ENCODE data around the gene ZNF562.

The ZNF562 gene

DNA sequence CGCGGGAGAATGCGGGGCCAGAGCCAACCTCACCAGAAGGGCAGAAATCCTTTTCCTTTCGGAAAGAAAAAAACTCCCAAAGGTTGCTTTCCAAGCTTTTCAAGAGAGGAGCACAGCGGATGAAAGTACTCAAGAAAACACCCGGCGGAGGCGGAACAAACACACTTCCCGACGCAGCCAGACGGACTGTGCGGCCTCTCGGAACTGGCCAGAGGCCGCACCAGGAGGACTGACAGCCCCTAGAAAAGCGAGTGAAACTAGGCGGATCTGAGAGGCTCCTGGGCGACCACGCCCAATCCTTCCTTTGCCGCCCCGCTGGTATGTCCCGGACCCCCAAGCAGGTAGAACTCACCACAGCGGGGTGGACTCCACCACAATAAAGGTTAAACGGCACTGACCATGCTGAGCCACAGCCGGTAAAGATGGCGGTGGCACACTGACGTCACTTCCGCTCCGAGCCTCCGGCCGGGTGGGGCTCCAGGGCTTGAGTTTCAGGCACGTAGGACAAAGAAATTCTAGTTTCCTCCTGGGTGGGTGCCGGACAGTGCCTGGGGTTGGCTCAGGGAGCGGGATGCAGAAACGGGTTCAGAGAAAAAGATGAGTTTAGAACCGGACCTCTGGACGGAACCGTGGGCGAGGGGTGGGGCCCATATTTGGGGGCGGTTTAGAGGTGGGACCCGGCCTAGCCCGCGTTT is at the start of gene ZNF562:
ZNF562 (minus strand) TSS at position 438 of the 695 bp plus-strand sequence. CDS start 14,356 bp downstream, outside the sequence.
- TF ChIP-seq GATA3 (IDR thresholded peaks at IDR 0.05; ENCODE audit: low read depth, low read length) (no peak), GATA2 (IDR thresholded peaks at IDR 0.05; ENCODE audit: low read depth, low read length) (no peak)

DNA sequence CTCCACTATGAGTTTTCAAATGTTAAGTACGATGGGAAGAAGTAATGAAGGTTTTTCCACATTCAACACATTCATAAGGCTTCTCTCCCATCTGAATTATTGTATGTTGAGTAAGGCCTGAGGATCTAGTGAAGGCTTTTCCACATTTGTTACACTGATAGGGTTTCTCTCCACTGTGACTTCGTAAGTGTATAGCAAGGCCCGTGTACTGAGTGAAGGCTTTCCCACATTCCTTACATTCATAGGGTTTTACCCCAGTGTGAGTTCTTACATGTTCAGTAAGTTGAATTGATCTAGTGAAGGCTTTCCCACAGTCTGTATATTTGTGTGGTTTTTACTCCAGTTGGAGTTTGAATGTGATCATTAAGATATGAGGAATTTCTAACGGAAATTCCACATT is 49.3 kb upstream of the ZNF562 start:
- TF ChIP-seq GATA3 (IDR thresholded peaks at IDR 0.05; ENCODE audit: low read depth, low read length) = no peak
- TF ChIP-seq GATA2 (IDR thresholded peaks at IDR 0.05; ENCODE audit: low read depth, low read length) = no peak

DNA sequence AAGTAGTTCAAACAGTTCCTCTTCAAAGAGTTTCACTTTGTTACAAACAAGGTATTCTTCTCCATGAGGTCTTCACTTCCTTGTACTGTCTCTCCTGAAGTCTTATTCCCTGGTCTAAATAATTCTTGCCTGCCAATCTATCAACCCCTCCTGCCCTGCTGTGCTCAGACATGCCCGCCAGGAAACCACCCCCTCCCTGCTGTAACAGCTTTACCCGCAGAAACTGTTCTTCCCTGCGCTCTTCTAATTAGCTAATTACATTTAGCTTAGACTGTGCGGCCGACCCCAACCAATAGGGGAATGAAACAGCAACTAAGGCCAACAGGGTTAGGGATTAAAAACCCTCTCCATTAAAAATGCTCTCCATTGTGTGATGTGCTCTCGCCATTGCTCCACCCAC is 47.0 kb upstream of the ZNF562 start:
- TF ChIP-seq GATA2 (IDR thresholded peaks at IDR 0.05; ENCODE audit: low read depth, low read length) = no peak
- no peak for TF ChIP-seq GATA3 (IDR thresholded peaks at IDR 0.05; ENCODE audit: low read depth, low read length)

DNA sequence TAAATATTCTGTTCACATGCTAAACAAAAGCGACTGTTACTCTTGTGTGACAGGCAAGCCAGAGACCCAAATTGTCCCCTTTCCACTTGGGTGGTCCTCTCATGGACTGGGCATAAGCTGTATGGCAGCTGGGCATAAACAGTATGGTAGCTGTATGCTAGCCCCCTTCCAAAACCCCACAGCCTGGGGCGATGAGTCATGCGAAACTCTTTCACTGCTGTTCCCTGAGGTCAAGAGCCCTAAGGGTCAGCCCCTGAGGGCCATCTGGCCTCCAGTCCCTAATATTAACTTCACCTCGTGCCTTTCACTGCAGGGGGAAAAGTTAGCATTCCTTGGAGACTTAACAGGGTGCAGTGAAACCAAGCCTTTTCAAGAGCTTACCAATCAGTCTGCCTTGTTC is 45.6 kb upstream of the ZNF562 start:
- TF ChIP-seq GATA2 (IDR thresholded peaks at IDR 0.05; ENCODE audit: low read depth, low read length) (no peak), GATA3 (IDR thresholded peaks at IDR 0.05; ENCODE audit: low read depth, low read length) (no peak)

DNA sequence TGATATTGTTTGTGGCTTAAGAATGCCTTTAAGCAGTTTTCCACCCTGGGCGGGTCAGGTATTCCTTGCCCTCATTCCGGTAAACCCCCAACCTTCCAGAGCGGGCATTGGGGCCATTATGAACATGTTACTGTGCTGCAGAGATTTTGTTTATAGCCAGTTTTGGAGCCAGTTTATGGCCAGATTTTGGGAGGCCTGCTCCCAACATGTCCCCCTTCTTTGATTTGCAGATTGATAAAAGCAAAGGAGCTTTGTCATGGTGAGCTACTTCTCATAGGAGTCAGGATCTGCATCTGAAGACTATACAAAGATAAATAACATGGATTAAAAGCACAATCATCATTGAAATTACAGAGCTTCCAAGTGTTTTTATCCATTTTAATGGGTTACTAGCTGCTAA is 36.9 kb upstream of the ZNF562 start:
- TF ChIP-seq GATA3 (IDR thresholded peaks at IDR 0.05; ENCODE audit: low read depth, low read length) (no peak), GATA2 (IDR thresholded peaks at IDR 0.05; ENCODE audit: low read depth, low read length) (no peak)

DNA sequence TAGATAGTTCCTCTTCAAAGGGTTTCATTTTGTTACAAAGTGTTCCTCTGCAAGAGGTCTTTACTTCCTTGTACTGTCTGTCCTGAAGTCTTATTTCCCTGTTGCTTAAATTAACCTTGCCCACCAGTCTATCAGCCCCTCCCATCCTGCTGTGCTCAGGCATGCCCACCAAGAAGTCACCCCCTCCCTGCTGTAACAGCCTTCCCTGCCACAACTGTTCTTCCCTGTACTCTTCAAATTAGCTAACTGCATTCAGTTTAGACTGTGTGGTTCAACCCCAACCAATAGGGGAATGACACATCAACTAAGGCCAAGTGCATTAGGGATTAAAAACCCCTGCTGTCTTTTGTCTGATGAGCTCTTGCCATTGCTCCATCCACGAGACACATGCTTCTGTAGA is 34.4 kb upstream of the ZNF562 start:
- TF ChIP-seq GATA3 (IDR thresholded peaks at IDR 0.05; ENCODE audit: low read depth, low read length) (no peak), GATA2 (IDR thresholded peaks at IDR 0.05; ENCODE audit: low read depth, low read length) (no peak)

DNA sequence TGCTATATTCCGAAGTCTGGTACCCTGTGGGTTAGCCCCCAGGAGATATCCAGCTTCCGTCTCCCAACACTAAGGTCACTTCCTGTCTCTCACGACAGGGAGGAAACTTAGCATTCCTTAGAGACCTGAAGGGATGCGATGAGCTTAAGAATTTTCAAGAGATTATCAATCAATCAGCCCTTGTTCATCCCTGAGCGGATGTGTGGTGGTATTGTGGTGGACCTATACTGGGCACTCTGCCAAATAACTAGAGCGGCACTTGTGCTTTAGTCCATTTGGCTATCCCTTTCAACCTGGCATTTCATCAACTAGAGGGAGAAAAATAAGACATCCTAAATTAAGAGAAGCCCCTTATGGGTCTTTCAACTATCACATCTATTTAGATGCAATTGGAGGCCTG is 30.9 kb upstream of the ZNF562 start:
- TF ChIP-seq GATA3 (IDR thresholded peaks at IDR 0.05; ENCODE audit: low read depth, low read length) (no peak), GATA2 (IDR thresholded peaks at IDR 0.05; ENCODE audit: low read depth, low read length) (no peak)

DNA sequence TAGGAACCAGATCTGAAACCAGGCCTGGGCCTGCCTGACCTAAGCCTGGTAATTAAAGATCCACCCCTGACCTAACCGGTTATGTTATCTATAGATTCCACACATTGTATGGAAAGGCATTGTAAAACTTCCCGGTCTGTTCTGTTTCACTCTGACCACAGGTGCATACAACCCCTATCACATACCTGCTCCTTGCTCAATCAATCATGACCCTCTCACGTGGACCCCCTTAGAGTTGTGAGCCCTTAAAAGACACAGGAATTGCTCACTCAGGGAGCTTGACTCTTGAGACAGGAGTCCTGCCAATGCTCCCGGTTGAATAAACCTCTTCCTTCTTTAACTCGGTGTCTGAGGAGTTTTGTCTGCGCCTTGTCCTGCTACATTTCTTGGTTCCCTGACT is 27.3 kb upstream of the ZNF562 start:
- TF ChIP-seq GATA3 (IDR thresholded peaks at IDR 0.05; ENCODE audit: low read depth, low read length) (no peak), GATA2 (IDR thresholded peaks at IDR 0.05; ENCODE audit: low read depth, low read length) (no peak)

DNA sequence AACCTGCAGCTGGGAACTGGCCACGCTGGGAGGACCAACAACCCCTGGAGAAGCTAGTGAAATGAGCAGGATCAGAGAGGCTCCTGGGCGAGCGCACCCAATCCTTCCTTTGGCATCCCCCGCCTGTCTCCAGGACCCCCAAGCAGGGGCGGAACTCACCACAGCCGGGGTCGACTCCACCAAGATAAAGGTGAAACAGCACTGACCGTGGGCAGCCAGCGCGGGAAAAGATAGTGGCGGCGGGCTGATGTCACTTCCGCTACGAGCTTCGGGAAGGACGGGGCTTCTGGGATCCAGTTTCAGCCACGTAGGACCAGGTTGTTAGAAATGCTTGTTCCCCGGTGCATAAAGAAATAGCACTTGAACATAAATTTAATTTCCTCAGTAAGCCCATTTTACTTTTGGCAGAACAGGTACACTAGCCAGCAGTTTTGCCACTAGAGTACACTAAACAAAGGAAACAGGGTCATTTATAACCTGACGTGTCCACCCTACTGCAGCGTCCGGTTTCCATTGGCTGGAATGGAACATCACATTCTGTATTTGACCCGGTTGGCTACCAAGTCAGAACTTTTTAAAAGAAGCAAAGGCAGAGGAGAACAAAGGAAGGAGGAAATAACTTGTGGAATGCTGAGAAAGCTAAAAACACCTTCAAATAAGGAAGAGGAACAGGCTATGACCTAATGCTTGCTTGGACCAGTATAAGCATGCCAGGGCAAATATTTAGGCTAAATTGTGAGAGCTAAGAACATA is 25.5 kb upstream of the ZNF562 start:
- no peak for TF ChIP-seq GATA2 (IDR thresholded peaks at IDR 0.05; ENCODE audit: low read depth, low read length)
- no peak for TF ChIP-seq GATA3 (IDR thresholded peaks at IDR 0.05; ENCODE audit: low read depth, low read length)

DNA sequence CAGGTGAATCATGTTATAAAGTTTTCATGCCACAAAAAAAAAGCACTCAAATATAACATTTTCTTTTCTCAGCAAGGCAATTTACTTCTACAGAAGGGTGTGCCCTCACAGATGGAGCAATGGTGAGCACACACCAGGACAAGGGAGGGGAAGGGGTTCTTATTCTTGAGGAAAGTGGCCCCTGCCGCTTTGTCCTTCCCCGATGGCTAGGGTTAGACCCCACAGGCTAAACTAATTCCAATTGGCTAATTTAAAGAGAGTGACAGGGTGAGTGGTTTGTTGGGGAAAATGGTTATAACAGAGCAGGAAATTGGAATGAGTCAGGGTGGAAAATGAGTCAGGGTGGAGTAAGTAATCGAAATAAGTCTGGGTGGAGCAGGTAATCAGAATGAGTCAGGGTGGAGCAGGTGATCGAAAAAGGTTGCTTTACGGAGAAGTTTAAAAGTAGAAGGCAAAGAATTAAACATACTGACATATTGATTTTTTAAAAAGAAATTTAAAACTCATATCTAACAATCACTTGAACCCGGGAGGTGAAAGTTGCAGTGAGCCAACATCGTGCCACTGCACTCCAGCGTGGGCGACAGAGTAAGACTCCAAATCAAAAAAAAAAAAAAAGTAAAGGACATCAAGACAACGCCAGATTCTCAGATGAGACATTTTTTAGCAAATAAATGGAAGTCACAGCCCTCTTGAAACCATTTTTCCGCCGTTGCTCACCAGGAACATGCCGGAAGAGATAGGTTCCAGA is 813 bp downstream of the ZNF562 start:
- no peak for TF ChIP-seq GATA2 (IDR thresholded peaks at IDR 0.05; ENCODE audit: low read depth, low read length)
- no peak for TF ChIP-seq GATA3 (IDR thresholded peaks at IDR 0.05; ENCODE audit: low read depth, low read length)

DNA sequence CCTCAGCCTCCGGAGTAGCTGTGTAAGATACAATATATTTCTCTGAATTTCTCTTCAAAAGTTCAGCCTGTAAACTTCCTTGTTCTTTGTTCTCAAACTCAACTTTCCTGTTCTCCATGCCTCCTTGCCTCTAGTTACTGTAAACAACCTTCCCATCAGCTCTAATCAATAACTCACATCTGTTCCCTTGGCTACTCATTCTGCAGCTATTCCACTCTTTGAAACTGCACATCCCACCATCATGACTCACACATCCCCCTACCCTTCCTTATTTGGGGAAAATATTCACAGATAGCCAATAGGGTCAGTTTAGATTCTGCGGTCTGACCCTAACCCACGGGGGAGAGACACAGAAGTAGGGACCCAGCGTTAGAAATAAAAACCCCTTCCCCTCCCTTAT is 2.0 kb downstream of the ZNF562 start:
- TF ChIP-seq GATA2 (IDR thresholded peaks at IDR 0.05; ENCODE audit: low read depth, low read length) (no peak), GATA3 (IDR thresholded peaks at IDR 0.05; ENCODE audit: low read depth, low read length) (no peak)

DNA sequence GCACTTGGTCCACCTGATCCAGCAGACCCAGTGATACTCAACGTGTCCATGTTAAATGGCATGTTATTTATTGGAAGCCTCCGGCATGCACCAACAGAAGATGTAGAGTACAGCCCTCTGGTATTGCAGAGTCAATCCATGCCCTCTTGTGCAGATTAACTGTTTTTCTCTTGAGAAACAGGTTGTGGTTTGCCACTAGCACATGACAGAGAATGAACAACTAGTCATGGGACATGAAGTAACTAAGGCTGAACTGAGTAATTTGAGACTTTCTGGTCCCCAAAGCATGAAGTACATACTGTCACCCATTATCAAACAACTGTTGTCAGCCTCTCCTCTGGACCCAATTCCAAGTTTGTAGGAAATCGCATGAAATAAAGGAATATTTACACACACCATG is 3.2 kb downstream of the ZNF562 start:
- TF ChIP-seq GATA2 (IDR thresholded peaks at IDR 0.05; ENCODE audit: low read depth, low read length) (no peak), GATA3 (IDR thresholded peaks at IDR 0.05; ENCODE audit: low read depth, low read length) (no peak)

DNA sequence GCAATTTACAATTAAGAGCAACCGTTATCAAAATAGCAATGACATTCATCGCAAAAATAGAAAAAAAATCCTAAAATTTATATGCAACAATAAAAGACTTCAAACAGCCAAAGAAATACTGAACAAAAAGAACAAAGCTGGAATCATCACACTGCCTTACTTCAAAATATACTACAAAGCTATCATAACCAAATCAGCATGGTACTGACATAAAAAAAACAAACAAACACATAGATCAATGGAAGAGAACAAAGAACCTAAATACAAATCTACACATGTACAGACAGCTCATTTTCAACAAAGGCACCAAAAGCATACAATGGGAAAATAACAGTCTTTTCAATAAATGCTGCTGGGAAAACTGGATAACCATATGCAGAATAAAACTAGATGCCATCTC is 6.4 kb downstream of the ZNF562 start:
- TF ChIP-seq GATA3 (IDR thresholded peaks at IDR 0.05; ENCODE audit: low read depth, low read length) (no peak), GATA2 (IDR thresholded peaks at IDR 0.05; ENCODE audit: low read depth, low read length) (no peak)

DNA sequence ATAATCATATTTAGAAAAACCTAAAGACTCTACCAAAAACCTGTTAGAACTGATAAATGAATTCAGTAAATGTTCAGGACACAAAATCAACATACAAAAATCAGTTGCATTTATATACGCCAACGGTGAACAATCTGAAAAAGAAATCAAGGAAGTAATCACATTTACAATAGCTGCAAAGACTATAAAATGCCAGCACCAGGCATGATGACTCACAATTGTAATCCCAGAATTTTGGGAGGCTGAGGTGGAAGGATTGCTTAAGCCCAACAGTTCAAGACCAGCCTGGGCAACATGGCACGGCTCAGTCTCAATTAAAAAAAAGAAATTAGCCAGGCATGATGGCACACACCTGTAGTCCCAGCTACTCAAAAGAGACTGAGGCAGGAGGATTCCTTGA is 7.0 kb downstream of the ZNF562 start:
- TF ChIP-seq GATA3 (IDR thresholded peaks at IDR 0.05; ENCODE audit: low read depth, low read length) (no peak), GATA2 (IDR thresholded peaks at IDR 0.05; ENCODE audit: low read depth, low read length) (no peak)
